HepG2 (cell line): ENCODE results near the gene NUDCD2. TPM values are rescaled to one million over a fixed set of nuclear protein-coding genes. Genes with fewer than 3 reads are reported as not detected.

ENCODE experiments used
- ELK4 ChIP-seq: sonication (generic); formaldehyde crosslinking; IDR thresholded peaks from 2 replicates; pipeline ENCODE4 v1.9.0; 2021; ENCODE audit warnings: missing genetic modification reagents, borderline replicate concordance
- NKX3-1 ChIP-seq: sonication (generic); formaldehyde crosslinking; IDR thresholded peaks from 2 replicates; pipeline ENCODE4 v1.5.0; 2020; ENCODE audit warnings: missing genetic modification reagents
- PHF5A ChIP-seq: IDR thresholded peaks from one replicate; pipeline ENCODE4 v1.6.1; 2018; ENCODE audit warnings: low read depth, missing genetic modification reagents; ENCODE audit not compliant: unreplicated experiment
- RBM39 ChIP-seq: fragments of 200-400 bp; formaldehyde crosslinking; IDR thresholded peaks from one replicate; pipeline ENCODE4 v1.6.1; 2018; ENCODE audit warnings: antibody characterized with exemption, mild to moderate bottlenecking, low read depth, low read length; ENCODE audit not compliant: poor library complexity, severe bottlenecking
- RERE ChIP-seq: IDR thresholded peaks from 2 replicates; pipeline ENCODE4 v1.6.1; 2016; ENCODE audit warnings: low read depth, missing genetic modification reagents, missing compliant biosample characterization
- RNF2 ChIP-seq: fragments of 450-650 bp; conservative IDR thresholded peaks from 2 replicates; pipeline ENCODE4 v1.6.1; 2016; ENCODE audit warnings: low read depth
- THAP7 ChIP-seq: sonication (generic); formaldehyde crosslinking; IDR thresholded peaks from 2 replicates; pipeline ENCODE4 v1.8.1; 2023; ENCODE audit warnings: mild to moderate bottlenecking, missing genetic modification reagents
- ZBTB42 ChIP-seq: sonication (generic); formaldehyde crosslinking; IDR thresholded peaks from 2 replicates; pipeline ENCODE4 v1.5.0; 2020; ENCODE audit warnings: mild to moderate bottlenecking, missing genetic modification reagents
- ZBTB44 ChIP-seq: sonication (generic); formaldehyde crosslinking; IDR thresholded peaks from 2 replicates; pipeline ENCODE4 v1.4.0; 2020; ENCODE audit warnings: missing genetic modification reagents
- ZFAT ChIP-seq: sonication (generic); formaldehyde crosslinking; conservative IDR thresholded peaks from 2 replicates; pipeline ENCODE4 v1.8.1; 2023; ENCODE audit warnings: missing genetic modification reagents, inconsistent platforms
- ZFP36L2 ChIP-seq: sonication (generic); formaldehyde crosslinking; IDR thresholded peaks from 2 replicates; pipeline ENCODE4 v1.4.0; 2020; ENCODE audit warnings: missing genetic modification reagents
- ZNF143 ChIP-seq: sonication (generic); formaldehyde crosslinking; IDR thresholded peaks from 2 replicates; pipeline ENCODE4 v1.4.0; 2020; ENCODE audit warnings: missing genetic modification reagents
- ZNF33B ChIP-seq: sonication (generic); formaldehyde crosslinking; IDR thresholded peaks from 2 replicates; pipeline ENCODE4 v1.5.1; 2020; ENCODE audit warnings: mild to moderate bottlenecking, missing genetic modification reagents
- ZNF44 ChIP-seq: sonication (generic); formaldehyde crosslinking; IDR thresholded peaks from 2 replicates; pipeline ENCODE4 v1.5.1; 2020; ENCODE audit warnings: mild to moderate bottlenecking, missing genetic modification reagents
- ZNF703 ChIP-seq: sonication (generic); formaldehyde crosslinking; IDR thresholded peaks from 2 replicates; pipeline ENCODE4 v1.5.1; 2020; ENCODE audit warnings: missing genetic modification reagents, mild to moderate bottlenecking, moderate library complexity, borderline replicate concordance
- ZNF777 ChIP-seq: sonication (generic); formaldehyde crosslinking; IDR thresholded peaks from 2 replicates; pipeline ENCODE4 v1.4.0; 2020; ENCODE audit warnings: missing genetic modification reagents
- ZUFSP ChIP-seq: sonication (generic); formaldehyde crosslinking; IDR thresholded peaks from 2 replicates; pipeline ENCODE4 v1.9.0; 2021; ENCODE audit warnings: missing genetic modification reagents, mild to moderate bottlenecking, borderline replicate concordance
- polyA plus RNA-seq, 8 experiments: library from polyadenylated mRNA; depleted of rRNA in 3 of 8; stranded (reverse) in 7 of 8; unstranded in 1 of 8; fragments of >200 nt; fragmentation: Illumina TruSeq in 4 of 8; extraction: Trizol in 4 of 8; gene quantifications; 2 replicates each; pipeline versions ENCODE4 v1.2.1 to v1.2.3, GENCODE V29; 2011 to 2016; ENCODE audit warnings: low read depth in 4 of 8, missing spikeins in 1 of 8, mixed read lengths in 1 of 8; ENCODE audit not compliant: insufficient read depth in 1 of 8
- total RNA-seq, 5 experiments: library from RNA; depleted of rRNA; stranded (reverse); fragments of >200 nt; fragmentation: Illumina TruSeq; extraction: Trizol; gene quantifications; 2 replicates each; pipeline ENCODE4 v1.2.3, GENCODE V29; 2016; ENCODE audit warnings: low read depth in 1 of 5

The NUDCD2 gene
- total and polyA plus RNA-seq, 2 of the 13 experiments (the other 11 are each of a cell fraction or from before 2014, with no cell fraction given) = 14.8 to 39.2 TPM

- TF ChIP-seq ZNF44 = peak; percentile 29; the same call in 1 of the 2 replicates
- peak; percentile 93 for TF ChIP-seq RNF2
- no peak; the same call in 1 of the 2 replicates for TF ChIP-seq ZNF33B (CRISPR knock-in tag)
- no peak for TF ChIP-seq PHF5A
- TF ChIP-seq NKX3-1 (CRISPR knock-in tag) = peak; percentile 65; the same call in 1 of the 2 replicates
- TF ChIP-seq ZNF777 (CRISPR knock-in tag) = peak; percentile 81
- peak; percentile 38; the same call in 1 of the 2 replicates for TF ChIP-seq ZNF143 (CRISPR knock-in tag)
- TF ChIP-seq ZBTB42 = no peak
- peak; percentile 58 for TF ChIP-seq RBM39
- no peak for TF ChIP-seq ELK4 (CRISPR knock-in tag)
- TF ChIP-seq ZFAT (CRISPR knock-in tag) = no peak
- no peak; the same call in 1 of the 2 replicates for TF ChIP-seq ZBTB44 (CRISPR knock-in tag)
- TF ChIP-seq ZNF703 (CRISPR knock-in tag) = no peak
- TF ChIP-seq THAP7 (CRISPR knock-in tag) = no peak
- TF ChIP-seq ZUFSP = no peak
- TF ChIP-seq RERE (CRISPR knock-in tag) = no peak
- TF ChIP-seq ZFP36L2 (CRISPR knock-in tag) = no peak
These were observed at the start of gene NUDCD2 (continued) for GRCh38 chr5:163459819-163460561.
